Epidermal melanocyte (primary cell): ENCODE measurements around the gene CAVIN1.
"Not testable (repeated sequence)": the region's sequence is repeated elsewhere in the genome, so short reads cannot be mapped to it uniquely, and the experiment has no call there.

Experiments used
- DNase-seq: peaks from one replicate; pipeline ENCODE4 v3.0.0; 2011; ENCODE audit warnings: low spot score; ENCODE audit not compliant: insufficient read length

The CAVIN1 gene, protein sequence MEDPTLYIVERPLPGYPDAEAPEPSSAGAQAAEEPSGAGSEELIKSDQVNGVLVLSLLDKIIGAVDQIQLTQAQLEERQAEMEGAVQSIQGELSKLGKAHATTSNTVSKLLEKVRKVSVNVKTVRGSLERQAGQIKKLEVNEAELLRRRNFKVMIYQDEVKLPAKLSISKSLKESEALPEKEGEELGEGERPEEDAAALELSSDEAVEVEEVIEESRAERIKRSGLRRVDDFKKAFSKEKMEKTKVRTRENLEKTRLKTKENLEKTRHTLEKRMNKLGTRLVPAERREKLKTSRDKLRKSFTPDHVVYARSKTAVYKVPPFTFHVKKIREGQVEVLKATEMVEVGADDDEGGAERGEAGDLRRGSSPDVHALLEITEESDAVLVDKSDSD

DNA sequence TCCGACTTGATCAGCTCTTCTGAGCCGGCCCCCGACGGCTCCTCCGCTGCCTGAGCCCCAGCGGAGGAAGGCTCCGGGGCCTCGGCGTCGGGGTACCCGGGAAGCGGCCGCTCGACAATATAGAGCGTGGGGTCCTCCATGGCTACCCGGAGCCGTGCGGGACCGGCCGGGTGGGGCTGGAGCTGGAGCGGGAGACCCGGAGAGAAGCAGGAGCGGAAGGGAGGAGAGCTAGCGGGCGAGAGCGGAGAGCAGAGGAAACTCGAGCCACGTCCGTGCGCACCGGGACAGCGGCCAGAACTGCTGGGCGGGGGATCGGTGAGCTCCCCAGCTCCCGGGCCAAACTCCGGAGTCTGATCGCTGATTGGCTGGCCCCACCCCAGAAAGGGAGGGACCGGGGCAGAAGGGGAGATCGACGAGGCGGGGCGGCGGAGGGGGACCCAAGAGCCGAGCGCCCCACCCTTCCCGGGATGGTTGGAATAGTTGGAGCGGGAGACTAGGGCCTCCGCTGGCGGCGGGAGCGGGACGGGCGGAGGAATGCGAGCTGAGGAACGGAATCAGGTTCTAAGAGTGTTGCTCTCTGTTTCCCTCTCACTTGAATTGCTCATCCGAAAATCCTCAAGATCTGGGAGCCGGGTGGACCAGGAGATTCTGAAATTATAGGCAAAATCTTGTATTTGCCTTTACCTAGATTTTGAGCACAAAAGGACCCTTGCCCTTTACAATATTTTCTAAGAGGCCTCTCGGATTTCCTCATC is at the start of gene CAVIN1:
Gene CAVIN1, minus strand, starts transcription at position 299 of the 755 bp plus-strand sequence. Its CDS starts 159 bp downstream, at position 140.
- DNase-seq = peak; percentile 99

DNA sequence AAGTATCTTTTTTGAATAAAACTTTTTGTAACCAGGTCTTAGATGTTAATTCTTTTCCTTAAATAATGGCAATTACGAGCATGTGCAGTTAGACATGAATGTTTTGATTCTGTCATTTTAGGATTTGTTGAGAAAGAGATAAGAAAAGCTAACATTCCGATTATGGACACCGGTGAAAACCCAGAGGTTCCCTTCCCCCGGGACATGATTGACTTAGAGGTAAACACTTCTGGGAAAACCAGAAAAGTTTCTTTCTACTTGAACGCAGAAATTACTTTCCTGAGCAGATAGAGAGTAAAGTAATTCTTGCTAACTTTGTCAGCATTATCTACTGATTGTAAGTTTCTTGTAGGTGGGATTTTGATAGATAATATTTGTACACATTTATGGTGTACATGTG is 44.8 kb upstream of the CAVIN1 start:
- DNase-seq = no peak

DNA sequence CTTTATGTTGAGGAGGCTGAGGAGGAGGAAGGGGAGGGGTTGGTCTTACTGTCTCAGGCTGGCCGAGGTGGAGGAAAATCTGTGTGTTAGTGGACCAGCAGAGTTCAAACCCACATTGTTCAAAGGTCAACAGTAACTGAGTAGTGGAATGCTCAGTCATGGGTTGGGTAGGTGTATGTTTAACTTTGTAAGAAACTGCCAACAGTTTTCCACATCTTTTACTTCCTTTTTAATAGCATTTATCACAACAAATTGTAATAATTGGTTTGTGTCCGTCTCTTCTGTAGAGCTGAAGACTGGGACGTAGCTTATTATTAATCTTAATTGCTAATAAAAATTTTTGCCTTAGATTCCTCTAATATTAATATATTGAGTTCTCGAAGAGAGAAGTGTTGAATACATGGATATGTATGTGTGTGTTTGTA is 40.9 kb upstream of the CAVIN1 start:
- no peak for DNase-seq

DNA sequence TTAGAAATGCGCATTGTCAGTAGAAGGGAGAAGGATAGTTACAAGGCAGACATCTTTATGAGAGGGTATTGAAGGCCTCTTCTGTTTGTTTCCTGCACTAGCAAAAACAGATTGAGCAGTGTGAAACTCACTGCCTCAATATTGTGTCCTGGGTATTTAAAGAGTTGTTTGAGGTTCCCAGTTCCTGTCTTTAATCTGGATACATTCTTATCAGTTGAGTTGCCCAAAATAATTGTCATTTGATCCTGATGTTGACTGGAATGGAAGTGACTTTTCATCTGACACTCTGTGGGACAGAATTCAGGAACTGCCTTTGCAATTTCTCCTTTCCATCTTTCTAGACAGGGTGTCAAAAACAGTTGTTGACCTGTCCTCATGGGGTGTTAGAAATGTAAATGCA is 37.3 kb upstream of the CAVIN1 start:
- DNase-seq = no peak

DNA sequence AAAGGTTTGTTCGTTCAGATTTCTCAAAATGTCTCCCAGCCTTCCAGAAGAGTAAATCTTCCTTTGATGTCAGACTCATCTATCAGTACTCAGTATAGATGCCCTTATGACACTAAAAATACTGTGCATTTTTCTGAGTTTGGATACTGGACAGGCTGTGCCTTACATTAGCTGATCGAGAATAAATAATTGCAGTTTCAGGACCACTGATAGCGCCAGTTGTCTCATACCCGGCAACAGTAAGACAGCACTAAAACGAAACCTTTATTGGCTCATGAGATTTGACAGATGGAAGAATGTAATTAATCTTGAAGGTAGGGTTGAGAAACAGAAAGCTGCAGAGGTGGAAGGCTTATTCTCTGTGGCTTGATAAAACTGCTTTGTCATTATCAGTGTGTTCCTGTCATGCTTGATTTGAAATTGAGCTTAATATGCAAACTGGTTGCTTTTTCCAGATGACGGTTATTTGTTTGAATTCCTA is 36.8 kb upstream of the CAVIN1 start:
- DNase-seq = peak; percentile 48

DNA sequence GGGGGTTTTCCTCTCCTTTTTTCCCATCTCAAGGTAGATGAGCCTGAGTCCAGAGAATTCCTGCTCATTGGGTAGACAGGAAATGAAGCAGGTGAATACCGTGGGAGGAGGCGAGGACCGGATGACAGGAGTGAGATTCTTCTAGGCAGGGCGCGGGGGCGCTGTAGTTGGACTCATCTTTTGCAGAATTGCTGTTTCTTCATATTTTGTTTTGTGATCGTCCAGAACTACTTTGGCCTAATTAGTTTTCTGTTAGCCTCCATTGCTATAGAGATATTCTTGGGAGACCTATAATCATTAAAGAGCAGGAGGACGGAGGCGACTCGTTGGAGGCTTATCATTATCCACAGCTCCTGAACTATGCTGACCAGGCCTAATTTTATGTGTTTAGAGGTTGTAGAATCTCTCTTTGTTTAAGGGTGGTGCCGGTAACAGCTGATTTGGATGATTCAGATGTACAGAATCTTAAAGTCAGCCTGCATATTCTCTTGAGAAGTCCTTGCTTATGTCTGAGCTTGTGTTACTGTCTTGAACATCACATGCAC is 36.3 kb upstream of the CAVIN1 start:
- DNase-seq = no peak

DNA sequence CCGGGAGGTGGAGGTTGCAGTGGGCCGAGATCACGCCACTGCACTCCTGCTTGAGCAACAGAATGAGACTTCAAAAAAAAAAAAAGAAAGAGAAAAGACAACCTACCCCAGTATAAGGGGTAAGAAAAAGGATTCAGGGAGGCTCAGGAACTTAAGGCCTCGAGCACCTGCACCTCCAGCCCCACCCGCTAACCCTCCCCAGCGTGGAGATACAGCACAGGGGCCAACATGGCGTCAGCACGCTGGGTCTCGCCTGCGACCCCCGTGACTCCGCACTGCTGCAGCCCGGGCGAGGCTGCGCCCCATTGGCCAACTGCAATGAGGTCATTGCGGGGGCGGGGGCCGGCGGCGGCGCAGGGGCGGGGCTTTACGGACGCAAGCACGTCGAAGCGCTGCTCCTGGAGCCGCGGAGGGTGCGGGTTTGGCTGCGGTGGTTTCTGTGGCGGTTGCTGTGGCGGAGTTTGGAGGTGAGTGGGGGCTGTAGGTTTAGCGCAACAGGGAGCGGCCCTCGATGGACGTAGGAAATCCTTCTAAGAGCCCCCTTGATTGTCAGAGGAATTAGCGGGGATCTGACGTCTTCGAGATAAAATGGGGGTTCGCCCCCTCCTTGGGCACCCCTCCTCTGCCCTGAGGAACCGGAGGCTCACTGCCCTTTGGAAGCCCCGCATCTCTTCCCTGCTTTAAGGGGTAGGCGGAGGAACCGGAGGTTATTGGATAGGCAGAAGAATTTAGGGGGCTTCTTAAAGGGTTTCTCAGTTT is 35.6 kb upstream of the CAVIN1 start, which contains the start of gene ATP6V0A1:
Gene ATP6V0A1, plus strand, starts transcription at position 382 of the 759 bp plus-strand sequence. CDS start 2,017 bp downstream, outside the sequence.
- DNase-seq = peak; percentile 69

DNA sequence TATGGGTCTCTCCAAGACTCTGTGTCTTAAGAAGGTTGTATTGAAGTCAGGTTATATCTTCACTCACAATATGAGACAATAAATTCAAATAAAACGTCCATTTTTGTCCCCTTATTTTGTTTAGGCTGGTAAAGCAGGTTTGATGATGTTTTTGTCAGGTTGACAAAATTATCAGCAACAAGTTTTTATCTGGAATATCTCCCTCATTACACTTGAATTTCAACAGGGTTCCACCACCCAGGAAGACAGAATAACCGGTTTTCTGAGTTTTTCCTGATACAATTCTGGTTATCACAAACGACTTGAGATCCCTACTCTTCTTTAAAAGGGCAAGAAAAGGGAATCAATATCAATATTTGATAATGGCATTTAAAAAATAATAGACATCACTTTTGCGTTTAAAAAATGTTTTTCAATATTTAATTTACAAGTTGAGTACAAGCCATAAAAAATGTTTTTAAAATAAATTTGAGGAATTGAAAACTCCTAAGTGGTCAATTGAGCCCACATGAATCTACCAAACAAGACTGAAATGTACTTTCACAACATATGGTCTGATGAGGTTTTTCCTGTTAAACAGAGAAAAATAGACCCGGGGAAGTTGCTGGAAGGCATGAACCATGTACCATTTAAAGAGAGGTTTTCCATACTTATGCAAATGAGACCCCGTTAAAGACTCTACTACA is 34.2 kb upstream of the CAVIN1 start:
- DNase-seq = no peak

DNA sequence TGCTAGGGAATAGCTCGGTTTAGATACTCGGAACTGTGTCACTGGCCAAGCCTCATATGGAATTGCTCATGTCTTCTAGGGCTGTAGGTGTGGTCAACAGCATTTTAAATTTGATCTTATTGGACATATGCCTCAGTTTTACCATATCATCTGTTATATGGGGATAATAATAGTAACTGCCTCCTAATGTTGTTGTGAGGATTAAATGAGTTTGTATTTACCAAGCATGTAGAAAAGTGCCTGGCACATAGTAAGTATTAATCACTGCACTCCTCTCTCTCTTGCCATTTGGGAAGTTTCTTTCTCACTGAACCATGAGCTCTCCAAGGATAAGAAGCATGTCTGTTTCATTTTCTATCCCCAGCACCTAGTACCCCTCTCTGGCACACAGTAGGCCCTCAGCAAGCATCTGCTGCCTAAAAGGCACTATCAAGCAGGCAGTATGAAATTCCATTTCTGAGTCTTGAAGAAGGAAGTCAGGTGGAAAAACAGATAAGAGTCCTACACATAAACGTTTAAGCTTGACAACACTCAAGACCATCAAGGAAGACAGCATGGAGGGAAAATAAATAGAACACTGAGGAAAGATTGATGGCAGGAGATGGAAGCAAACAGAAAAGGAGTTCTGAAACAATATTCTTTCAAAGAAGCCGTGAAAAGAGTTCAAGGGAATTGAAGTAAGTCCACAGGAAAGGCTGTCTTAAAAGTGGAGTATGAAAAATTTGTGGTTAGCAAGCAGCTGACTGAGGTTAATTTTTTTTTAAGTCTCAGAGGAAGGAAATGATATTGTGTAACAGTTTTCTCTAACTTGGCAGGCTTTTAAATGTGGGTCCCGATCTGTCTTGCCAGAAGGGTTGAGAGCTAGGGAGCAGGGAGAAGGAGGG is 33.4 kb upstream of the CAVIN1 start:
- DNase-seq = peak; percentile 40

DNA sequence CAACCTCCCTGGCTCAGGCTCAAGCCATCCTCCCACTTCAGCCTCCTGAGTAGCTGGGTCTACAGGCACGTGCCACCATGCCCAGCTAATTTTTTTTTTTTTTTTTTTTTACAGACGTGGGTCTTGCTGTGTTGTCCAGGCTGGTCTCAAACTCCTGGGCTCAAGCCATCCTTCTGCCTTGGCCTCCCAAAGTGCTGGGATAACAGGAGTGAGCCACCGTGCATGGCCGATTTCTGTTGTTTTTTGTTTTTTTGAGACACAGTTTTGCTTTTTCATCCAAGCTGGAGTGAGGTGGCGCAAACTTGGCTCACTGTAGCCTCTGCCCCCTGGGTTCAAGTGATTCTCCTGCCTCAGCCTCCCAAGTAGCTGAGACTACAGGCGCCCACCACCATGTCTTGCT is 31.9 kb upstream of the CAVIN1 start:
- not testable (repeated sequence) for DNase-seq

DNA sequence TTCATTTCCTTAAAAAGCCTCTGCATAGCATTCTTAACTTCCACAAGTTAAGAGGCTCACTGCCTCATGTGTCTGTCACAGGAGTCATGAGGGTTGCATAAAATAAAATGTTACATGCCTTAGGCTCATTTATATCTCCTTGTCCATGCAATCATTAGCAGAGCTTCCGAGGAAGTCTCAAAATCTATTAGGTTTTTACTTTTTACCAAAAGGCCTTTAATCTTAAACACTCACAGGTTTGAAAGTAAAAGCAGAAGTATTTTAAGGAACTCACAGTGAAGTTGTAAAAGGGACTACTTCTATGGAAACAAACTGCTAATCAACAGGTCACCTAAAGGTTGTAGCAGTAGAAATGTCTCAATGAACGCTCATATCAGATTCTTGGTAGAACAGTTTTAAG is 30.4 kb upstream of the CAVIN1 start:
- DNase-seq = no peak

DNA sequence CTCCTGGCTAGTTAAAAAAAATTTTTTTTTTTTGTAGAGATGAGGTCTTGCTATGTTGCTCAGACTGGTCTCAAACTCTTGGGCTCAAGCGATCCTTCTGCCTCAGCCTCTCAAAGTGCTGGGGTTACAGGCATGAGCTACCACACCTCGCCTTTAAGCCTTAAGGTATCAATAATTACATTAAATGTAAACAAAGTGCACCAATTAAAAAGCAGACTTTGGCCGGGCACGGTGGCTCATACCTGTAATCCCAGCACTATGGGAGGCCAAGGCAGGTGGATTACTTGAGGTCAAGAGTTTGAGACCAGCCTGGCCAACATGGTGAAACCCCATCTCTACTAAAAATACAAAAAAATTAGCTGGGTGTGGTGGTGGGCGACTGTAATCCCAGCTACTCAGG is 28.2 kb upstream of the CAVIN1 start:
- not testable (repeated sequence) for DNase-seq

DNA sequence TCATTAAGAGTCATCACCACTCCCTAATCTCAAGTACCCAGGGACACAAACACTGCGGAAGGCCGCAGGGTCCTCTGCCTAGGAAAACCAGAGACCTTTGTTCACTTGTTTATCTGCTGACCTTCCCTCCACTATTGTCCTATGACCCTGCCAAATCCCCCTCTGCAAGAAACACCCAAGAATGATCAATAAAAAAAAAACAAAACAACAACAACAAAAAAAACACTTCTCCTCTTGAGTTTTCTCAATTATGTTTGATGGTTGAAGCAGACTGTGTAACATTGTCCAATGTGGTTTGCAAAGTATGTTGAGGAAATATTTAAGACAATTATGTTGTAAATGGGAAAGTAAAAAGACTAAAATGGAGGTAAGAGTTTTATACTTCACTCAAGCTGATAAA is 26.8 kb upstream of the CAVIN1 start:
- DNase-seq = not testable (repeated sequence)

DNA sequence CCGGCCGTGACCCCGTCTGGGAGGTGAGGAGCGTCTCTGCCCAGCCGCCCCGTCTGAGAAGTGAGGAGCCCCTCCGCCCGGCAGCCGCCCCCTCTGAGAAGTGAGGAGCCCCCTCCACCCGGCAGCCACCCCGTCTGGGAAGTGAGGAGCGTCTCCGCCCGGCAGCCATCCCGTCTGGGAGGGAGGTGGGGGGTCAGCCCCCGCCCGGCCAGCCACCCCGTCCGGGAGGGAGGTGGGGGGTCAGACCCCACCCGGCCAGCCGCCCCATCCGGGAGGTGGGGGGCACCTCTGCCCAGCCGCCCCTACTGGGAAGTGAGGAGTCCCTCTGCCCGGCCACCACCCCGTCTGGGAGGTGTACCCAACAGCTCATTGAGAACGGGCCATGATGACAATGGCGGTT is 26.1 kb upstream of the CAVIN1 start:
- DNase-seq = not testable (repeated sequence)

DNA sequence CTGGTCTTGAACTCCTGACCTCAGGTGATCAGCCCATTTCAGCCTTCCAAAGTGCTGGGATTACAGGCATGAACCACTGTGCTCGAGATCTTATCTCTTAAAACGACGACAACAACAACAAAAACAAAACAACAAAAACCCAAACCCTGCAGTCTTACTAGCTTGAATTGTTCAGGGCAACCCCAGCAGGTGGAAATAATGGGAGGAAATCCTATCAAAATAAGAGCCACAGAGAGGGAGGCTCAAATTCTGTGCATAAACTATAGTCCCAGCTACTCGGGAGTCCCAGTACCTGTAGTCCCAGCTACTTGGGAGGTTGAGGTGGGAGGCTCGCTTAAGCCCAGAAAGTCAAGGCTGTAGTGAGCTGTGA is 19.1 kb upstream of the CAVIN1 start:
- DNase-seq = no peak

DNA sequence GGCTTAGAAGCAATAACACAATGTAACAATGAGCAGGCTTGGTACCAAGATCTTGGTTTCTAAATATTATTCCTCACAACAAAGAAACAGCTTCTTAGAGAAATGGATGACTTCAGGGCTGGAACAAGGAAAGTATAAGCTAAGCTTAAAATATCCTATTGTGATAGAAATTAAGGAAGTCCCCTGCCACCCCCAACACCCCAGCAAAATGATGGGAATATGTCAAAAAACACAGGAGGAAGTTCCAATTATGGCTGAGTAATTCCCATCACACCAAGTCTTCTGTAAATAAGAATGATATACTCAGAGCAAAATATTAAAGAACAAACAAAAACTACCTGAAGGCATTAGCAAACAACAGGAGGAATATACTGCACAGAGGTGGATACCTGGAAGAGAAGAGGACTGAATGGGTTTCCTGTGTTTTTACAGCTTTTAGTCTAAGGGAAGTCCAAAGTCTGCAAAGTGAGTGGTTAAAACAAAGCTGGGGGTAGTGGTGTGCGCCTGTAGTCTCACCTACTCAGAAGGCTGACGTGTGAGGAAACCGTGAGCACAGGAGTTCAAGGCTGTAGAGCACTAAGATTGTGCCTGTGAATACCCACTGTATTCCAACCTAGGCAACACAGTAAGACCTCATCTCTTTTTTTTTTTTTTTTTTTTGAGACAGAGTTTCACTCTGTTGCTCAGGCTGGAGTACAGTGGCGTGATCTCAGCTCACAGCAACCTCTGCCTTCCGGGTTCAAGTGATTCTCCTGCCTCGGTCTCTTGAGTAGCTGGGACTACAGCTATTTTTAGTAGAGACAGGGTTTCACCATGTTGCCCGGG is 18.5 kb upstream of the CAVIN1 start:
- no peak for DNase-seq

DNA sequence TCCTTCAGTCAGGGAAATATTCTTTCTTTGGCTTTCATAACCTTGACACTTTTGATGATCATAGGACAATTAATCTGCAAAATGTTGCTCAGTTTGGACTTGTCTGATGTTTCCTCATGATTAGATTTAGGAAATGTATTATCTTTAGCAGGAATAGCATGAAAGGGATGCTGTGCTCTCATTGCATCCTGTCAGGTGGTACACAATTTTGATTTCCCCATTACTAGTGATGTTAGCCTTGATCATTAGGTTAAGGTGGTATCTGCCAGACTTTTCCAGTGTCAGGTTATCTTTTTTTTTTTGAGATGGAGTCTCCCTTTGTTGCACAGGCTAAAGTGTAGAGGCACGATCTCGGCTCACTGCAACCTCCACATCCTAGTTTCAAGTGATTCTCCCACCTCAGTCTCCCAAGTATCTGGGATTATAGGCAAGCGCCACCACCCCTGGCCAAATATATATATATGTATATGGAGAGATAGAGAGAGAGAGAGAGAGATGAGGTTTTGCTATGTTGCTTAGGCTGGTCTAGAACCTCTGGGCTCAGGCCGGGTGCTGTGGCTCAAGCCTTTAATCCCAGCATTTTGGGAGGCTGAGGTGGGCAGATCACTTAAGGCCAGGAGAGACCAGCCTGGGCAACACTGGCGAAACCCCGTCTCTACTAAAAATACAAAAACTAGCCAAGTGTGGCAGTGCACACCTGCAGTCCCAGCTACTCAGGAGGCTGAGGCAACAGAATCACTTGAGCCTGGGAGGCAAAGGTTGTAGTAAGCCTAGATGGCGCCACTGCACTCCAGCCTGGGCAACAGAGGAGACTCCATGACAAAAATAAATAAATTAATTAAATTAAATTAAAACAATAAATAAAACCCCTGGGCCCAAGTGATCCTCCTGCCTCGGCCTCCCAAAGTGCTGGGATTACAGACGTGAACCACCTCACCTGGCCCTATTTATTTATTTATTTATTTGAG is 15.8 kb upstream of the CAVIN1 start:
- DNase-seq = no peak

DNA sequence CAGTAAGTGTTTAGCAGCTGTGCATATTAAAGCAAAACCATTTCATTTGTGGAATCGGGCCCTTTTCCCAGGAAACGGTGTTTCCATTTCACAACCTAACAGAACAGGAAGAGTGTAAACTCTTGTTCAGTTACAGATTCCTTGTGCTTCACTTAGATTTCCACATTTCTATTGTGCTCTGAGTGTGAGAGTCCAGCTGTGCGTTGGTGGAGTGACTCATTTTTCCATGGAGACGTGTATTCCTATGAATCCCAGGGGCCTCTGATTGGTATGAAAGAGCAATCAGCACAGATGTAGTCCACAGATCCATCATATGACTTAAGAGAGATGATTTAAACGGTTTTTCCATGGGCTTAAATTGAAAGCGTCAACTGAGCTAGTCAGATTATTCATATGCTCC is 13.3 kb upstream of the CAVIN1 start:
- peak; percentile 31 for DNase-seq
